ENCODE measurements around the gene ASIP.

Gene ASIP

DNA sequence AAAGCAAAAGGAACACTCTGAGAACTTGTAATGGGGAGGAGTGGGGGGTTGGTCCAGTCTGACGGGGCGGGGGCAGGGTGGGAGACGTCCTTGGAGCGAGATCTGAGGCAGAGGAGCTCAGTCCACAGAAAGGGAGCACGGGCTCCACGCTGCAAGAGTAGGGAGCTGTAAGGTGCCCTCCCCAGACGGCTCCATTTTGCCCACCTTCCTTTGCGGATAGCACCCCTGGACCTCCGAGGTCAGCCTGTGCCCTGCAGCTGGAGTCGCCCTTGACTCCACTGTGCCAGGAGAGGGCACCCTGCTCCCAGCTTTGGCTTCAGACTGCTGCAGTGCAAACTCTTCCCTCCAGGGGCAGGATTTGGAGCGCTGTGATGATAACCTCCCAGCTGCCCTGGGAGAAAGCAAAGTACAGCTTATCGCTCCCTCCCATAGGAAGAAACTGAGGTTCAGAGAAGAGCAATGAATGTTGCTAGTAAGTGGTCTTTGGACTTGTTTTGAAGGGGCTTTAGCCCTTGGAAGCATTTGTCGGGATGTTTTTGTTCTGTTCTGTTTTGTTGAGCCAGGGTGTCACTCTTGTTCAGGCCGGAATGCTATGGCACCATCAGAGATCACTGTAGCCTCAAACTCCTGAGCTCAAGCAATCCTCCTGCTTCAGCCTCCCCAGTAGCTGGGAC, 71.5 kb downstream of the ASIP start:
- peak; percentile 66 to 71 (median 70) for DNase-seq

DNA sequence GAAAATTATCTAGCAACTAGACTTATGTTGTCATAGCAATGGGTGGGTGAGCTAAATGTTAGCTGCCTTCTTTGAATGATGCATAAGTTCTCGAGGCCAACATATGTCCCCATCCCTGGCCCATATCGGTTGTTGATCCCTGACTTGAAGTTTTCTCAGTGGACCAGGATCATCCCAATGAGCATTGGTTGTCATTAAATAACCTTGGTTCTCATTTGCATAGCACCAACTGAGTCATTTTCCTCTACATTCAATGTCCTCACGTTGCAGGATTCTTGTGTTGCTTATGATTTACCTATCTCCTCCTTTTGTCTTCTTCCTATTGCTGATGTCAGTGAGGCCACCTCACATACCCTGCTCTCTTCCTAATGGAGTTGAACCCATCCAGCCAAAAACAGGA, 74.0 kb downstream of the ASIP start:
- no peak for DNase-seq

DNA sequence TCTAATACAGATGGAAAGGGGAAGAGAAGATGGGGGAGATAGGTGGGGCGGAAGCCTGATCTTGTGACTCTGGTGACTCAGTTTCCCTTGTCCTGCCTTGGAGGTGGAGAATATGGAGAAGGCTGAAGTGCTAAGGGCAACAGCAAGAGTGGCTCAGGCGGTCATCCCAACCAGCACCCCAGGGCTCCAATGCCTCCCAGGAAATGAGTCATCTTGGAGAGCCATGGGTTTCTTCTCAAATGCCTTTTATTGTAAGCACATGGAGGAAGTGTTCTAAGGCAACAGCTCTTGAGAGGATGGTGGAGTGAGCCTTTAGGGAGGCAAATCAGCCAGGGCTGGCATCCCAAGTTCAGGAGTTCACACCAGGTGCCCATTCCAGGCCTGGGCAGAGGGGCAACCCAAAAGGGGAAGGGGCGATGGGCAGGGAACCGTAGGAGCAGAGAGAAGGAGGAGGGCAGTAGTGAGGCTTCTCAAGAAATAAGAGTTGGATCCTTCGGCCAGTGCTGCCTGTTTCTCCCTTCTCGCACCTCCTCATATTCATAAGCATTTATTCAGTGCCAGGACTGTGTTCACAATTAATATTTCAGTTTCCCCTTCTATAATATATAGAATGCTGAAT, 75.1 kb downstream of the ASIP start:
- DNase-seq: no peak
